ENCODE measurements around the gene MSX2.

The MSX2 gene

DNA sequence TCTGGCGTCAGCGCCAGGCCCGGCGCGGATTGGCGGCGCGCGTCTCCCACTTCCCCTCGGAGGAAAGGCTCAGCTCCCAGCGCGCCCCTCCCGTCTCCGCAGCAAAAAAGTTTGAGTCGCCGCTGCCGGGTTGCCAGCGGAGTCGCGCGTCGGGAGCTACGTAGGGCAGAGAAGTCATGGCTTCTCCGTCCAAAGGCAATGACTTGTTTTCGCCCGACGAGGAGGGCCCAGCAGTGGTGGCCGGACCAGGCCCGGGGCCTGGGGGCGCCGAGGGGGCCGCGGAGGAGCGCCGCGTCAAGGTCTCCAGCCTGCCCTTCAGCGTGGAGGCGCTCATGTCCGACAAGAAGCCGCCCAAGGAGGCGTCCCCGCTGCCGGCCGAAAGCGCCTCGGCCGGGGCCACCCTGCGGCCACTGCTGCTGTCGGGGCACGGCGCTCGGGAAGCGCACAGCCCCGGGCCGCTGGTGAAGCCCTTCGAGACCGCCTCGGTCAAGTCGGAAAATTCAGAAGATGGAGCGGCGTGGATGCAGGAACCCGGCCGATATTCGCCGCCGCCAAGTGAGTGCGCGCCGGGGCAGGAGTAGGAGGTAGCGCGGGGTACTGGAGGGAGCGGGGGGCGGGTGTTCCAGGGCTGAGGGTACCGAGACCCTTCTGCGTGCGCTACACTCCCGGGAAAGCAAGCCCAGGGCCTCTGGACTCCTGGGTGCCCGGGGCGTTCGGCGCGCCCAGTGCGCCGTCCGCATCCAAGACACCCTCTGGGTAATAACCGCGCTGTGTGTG, at the start of gene MSX2:
Gene MSX2 (plus strand): TSS at position 99 of the 777 bp plus-strand sequence. CDS start 78 bp downstream, at position 177.
- DNase-seq = peak; percentile 43

DNA sequence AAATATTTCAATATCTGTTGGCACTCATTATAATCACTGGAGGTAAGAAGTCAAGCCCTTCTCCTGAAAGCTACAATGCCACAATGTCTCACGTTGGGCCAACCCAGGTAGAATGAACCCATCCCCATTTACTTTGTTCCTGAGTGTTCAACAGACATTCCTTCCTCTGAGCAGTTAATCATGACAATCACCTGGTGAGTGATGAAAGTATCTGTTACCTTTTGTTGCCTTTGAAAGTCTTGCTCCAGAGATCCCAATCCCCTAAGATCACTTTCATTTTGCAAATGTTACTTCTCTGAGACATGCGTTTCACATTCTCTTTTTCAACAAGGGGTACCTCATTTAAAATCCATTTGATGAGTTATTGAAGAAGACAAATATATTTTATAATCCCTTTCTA, 49.3 kb upstream of the MSX2 start:
- DNase-seq = no peak

DNA sequence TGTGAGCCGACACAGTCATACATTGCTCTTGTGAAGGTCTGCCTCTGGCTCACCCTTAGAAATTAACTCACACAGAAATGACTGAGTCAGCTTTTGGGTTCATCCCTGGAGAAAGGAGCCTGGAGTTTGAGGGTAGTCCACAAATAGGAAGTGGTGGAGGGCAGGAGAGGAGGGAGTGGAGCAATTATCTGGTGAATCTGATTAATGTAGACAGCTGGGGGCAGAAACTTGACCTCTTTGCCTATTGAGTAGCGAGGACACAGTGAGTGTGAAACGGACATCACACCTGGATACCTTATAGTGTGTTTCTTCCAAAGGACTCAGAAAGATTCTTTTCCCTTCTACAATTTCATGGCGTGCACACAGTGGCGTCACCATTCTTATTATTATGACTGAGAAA, 48.5 kb upstream of the MSX2 start:
- no peak for DNase-seq

DNA sequence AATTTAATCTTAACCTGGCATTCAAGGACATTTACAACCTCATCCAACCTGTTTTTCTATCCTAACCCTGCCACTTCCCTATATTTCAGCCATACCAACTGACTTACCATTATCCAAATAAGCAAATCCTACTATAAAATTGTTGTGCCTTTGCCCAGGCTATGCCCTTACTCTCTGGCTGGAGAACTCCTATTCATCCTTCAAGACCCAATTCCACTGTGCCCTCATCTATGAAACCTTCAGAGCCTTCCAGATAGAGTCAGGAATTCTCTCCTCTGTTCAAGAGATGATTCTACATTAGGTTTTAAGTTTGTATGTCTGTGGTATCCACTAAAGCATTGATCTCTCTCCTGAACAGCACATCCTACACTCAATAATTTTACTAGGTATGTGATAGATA, 46.3 kb upstream of the MSX2 start:
- no peak for DNase-seq

DNA sequence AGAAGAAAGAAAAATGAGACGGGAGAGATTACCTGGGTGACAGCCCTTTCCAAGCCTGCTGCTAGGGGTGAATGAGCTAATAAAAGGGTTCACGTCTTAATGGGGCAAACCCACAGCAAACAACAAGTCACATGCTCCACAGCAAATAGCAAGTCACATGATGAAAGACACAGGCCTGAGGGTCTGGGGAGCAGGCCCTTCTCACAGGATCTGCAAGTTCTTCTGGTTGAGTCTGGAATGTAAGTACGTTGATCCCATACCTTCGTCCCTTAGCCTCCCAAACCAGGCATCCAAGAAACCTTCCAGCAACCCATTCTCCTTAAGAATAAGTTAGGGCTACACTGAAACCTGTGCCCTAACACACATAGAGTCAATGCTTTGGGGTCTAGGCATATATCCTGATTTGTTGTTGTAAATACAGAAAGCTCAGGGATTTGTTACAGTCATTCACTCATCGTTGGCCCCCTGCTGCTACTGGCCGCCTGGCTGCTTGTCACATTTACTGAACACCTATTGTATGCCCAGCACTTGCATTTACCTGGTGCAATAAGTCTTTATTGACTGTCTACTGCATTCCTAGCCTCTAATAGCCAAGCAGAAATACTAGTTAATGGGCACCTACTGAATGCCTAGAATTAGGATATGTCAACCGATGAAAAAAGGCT, 43.3 kb upstream of the MSX2 start:
- DNase-seq = no peak

DNA sequence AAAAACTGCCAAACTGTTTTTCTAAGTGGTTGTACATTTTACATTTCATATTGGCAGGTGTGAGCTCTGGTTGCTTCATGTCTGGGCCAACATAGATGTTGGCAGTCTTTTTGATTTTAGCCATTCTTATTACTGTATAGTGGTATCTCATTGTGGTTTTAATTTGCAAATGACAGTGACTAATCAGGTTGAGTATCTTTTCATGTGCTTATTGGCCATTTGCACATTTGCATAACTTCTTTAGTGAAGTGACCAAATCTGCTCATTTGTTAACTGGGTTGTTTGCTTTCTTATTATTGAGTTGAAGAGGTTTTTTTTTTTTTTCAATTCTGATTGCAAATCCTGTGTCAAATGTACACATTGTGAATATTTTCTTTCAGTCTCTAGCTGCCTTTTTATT, 36.9 kb upstream of the MSX2 start:
- no peak for DNase-seq

DNA sequence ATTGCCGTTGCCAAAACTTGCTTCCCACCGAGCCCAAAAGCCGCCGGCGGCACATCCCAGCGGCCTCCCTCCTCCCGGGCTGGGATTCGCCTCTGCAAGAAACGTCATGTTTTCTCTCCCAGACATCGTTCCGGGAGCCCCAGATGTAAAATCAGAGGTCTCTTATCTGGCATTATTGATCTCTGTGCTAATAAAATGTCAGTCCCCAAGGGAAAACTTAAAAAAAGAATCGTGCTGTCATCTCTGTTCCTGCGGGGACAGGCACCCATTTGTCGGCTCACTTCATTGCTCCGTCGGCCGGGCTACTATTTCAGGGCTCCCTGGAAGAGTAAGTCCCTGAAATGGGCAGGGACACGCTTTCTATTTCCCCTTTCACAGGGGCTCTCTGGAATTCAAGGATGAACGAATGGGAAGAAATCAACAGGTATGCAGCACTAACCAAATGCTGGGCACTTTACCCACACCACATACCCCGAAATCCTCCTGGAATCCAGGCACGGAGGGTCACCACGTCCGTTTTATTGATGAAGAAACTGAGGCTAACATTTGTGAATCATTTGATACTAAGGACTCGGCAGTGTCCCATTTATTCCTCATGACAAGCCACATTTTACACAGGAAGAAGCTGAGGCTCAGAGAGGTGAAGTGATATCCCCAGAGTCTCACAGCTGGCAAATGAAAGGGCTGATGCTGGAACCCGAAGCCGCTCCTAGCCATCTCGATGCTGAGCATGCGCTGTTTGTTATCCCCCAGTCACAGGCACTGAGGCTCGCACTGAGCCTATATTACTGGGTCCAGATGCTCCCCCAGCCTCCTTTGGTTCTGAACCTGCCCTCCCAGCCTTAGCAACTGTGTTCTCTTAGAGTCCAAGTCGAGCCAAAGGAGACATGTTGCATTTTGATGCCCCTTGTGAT, 35.7 kb upstream of the MSX2 start:
- DNase-seq = no peak

DNA sequence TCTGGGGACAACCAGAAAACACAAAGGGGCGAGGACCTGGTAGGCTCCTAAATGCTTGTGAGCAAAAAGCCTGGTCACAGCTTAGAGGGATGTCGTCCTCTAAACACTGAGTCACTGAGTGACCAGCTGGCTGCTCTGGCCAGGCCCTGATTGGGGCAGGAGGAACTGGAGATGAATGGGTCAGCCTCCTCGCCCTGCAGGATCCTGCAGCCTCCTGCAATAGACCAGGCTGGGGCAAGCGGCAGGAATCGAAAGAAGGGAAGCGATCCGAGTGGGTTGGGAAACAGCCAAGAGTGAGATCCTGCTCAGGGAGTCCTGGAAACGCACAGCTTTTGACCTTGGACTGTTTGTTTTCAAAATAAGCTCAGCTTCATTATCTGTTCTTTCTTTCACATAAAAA, 34.1 kb upstream of the MSX2 start:
- DNase-seq = no peak

DNA sequence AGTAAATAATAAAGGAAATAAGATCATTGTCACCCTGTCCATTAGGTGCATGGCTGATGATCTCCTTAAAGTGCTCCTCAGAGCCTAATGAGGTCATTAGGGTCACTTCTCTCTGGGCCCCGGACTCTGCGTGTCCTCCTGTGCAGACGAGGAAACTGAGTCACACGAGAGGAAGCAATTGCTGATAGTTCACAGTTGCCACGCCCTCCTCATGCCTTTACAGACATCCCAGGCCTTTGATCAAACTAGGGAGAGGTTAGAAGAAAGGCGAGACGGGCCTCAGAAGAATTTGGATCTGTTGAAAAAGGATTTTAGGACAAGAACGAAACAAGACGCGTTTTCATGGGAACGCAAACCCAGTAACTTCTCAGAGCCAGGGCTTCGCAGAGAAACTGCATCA, 32.0 kb upstream of the MSX2 start:
- DNase-seq = no peak

DNA sequence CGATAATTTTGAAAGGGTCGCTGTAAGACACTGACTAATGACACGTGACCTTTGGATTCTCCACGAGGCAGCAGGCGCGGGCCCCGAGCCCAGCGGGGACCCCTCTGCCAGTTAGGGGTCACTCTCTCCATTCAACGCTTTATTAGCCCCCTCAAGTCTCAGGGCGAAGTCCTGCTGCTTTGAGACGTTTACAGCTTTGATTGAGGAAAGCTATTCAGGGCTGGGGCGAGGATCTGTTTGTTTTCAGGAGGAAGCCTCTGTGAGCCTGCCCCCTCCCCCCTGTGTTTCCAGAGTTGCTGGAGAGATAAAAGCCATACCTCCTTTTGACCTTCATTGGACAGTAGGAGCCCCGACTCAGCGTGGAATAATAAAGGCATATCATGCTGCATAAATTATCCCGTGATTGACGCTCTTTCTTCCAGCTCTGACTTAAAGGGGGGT, 31.4 kb upstream of the MSX2 start:
- DNase-seq = no peak

DNA sequence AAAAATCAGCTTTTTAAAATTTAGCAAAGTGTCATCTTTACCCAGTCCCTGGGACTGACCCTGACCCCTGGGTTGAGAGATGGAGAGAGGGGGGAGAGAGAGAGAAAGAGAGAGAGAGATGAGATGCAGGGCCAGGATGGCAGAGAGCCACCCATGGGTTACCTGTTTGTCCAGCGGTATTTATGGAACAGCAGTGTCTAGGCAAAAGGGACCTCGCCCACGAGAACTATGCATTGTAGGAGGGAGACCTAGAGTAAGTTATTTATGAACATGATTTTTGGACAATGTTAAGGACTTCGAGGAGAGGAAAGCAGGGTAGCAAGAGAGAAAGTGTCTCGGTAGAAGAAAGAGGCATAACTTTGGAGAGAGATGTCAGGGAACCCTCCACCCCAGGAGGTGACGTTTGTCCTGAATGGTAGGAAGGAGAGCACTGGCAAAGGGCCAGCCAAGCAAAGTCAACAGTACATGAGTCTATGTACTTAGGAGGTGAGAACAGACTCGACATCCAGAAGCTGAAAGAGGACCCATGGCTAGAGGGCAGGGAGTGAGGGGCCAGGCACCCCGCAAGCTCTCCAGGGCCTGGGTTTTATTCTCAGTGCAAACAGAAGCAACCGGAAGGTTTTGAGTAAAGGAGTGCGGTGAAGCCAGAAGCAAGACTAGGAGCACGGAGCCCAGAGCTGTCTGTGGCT, 30.5 kb upstream of the MSX2 start:
- no peak for DNase-seq

DNA sequence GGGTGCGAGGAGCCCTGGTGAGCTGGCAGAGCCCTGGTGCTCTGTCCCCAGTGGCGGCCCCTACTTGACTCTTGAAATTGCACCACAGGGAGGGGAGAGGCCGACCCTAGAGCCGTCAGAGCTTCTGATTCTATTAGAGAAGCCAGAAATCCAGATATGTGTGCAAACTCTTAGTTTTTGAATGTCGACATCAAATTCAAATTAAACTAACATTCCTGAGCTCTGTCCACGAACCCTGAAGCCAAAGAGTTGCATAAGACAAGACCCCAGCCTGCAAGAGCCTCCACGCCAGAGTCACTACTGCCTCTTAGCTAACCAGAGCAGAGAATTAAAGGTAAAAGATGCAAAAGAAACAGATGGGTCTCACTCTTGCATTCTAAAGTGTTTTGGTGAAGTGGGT, 29.8 kb upstream of the MSX2 start:
- DNase-seq = no peak

DNA sequence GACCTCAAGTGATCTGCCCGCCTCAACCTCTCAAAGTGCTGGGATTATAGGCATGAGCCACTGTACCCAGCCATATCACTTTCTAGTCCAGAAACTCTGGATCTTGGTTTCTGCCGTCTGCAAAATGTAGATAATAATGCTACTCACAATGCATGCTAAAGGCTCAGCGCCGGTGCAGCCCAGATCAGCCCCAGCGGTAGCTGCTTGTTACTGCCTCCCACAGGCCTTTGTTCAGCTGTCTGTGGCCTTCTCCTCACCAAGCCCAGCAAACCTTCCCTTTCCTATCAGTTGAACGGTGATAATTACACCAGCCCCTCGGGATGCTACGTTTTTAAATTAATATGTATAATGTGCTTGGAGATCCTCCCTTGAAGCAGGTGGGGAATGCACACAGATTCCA, 26.2 kb upstream of the MSX2 start:
- DNase-seq = no peak

DNA sequence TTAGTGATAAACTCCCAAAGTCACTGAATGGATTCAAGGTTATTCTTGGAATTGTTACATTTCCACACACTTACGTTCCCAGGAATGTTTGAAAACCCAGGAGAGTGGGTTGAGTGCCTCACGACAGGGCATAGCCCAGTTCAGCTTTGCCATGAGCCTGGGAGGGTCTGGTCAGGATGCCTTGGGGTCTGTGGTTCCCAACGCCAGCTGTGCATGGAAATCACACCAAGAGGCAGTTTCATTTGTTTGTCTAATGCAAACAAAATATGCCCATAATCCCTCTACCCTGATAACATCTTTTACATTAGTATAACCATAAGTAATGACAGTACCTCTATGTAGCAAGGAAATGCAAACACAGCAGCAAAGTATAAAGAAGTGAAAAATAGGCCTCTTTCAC, 25.3 kb upstream of the MSX2 start:
- no peak for DNase-seq

DNA sequence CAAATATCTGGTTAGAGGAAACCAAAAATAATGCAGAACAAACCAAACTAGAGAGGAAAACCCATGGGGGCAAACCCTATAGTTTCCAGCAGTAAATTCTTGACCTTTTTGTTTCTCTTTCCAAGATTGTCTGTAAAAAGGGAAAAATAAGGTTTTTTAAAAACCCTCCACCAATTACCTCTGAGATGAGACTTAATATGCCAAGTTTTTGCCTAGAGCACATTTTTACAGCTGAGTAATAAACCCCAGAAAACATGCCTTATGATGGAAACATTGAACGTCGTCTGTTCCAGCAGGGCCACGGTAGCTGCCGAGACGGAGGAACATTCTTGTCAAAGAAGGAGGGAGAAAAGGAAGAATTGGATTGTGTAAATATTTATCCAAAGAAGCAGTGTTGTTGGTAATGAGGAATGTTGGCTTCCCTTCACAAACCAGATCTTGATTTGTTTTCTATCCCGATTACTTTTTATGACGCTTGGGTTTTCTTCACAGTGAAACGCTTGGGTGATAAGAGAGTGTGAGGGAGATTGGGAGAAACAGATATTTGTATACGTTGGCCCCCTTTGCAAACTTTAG, 17.3 kb upstream of the MSX2 start:
- DNase-seq = no peak

DNA sequence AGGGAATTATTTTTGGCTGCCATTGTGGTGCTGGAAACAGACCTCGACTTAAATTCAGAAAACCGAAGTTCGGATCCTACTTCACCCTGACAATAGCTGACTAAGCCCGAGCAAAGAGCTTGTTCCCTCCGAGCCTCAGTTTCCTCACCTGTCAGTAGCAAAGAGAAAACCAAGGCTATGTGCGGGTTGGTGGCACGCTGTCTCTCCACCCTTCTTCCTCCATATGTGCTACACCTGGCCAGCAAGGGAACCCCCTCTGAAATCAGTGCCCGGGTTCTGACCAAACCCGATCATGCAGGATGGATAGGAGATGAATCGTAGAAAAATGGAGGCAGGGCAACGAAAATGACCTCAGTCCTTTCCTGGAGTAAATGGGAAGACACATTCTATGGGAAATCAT, 16.7 kb upstream of the MSX2 start:
- no peak for DNase-seq

DNA sequence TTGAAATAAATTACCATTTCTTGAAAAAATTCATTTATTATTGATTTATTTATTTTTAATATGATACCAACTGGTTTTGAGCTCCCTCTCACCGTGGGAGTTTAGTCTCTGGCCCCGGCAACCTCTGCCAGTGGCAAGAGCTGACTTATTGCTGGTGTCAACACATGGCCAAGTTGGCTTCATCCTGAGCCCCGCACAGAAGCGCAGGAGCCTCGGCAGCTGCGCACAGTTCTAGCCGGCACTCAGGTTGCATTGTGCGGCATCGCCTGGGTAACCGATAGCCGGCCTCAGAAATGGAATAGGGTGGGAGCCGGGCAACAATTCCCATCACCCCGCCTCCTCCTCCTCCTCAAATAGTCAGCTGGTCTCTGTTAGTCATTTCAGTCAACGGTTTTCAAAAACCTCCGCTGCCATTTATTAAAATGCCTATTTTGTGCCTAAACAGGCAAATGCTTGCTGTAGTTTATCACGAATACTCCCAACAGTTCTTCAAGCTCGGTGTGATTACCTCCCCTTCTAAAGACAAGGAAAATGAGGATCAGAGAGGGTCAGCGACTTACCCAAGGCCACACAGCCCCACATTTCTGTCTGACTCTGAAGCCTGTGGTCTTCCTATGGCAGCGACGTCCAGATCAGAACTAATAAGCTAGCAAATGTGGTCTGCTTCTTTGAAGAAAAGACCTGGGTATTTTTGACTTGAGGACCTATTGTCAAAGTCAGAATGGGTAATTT, 15.7 kb upstream of the MSX2 start:
- no peak for DNase-seq

DNA sequence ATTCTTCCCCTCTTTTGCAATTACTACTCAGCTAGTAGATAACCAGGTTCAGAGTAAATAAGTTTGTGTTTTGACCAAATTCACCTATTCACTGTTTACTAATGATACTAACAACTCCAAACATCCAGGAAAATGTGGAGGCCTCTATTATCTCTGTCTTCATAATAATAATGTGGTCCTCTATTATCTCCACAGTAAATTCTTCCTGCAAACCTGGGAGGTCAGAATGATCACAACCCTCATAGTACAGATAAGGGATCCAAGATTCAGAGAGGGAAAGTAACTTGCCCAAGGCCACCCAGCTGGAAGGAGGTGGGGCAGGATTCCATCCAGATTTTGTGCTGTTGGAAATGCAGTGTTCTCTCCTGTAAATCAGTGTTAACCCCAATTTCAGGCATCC, 9.6 kb upstream of the MSX2 start:
- no peak for DNase-seq

DNA sequence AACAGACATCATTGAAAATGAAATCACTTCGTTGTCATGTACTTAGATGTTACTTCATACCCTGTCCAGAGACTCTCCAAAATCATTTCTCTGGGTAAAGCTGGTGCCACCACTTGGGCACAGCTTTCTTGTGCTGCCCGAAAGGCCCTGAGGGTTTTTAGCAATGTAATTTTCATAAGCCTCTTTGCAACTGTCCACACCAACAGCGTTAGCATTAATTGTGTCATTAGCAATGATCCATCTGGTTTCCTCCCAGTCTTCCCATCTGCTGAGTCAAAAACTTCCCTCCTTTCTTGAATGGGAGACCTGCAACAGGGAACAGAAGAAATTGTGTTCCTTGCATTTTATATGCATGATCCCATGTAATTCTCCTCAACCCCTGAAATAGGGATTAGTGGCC, 8.6 kb upstream of the MSX2 start:
- DNase-seq = no peak

DNA sequence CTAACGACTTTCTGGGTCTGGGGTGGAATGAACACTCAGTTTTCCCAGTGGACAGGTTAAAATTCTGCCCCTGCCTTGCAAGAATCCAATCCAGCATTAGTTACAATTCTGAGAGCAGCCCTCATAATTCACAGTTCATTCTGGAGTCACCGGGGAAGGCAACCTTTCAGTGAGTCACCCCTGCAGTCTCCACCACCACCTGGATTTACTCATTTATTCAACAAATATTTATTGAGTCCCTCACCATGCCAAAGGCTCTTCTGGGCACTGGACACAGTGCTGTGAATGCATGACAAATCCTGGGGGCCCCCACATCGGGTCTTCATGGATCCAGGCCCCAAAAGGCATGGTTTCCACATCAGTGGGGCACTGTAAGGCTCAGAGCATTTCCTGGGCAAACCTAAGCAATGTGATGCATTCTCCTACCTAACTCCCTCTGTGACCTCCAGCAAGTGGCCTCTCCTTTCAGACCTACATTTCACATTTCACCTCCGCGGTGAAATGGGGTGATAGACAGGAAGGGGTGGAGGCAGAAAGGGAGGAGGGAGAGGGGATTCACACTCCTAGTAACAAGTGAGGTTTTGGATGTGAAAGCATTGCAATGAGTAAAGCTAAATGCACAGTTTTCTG, 6.4 kb upstream of the MSX2 start:
- DNase-seq = no peak

DNA sequence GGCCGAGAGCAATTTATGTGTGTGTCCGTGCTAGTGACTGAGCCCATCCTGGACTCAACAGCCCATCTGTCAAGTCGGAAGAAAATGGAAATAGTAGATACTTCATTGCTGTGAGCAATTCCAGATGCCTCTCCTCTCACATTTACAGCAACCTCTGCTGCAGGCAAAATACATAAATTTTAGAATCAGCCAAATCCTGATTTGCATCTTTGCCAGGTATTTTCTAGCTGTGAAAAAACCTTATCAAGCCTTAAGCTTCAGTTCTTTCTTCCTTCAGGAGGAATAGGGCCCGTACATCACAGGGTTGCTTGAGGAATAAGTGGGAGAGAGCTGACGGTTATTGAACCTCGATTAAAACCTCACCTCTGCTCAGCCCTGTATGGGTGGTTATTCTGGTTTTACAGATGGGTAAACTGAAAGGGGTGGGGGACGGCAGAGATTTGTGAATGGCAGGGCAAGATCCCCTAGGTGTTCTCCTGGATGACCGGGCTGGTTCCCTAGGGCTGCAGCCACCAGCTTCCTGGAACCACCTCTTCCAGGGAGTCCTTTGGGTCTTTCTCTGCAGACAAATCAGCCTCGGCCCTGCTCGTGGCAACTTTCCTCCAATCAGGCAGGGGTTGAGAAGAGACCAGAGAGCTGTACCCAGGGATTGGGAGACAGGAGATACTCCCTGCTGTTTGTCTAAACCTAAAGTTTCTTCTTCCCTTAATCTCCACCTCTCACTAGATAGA, 5.3 kb upstream of the MSX2 start:
- no peak for DNase-seq

Measured in activated CD4-positive, alpha-beta T cell treated with anti-CD3 and anti-CD28 coated beads, Interleukin-2, Interleukin-6, amounts not matched to agents 100 ng/mL and 50 ng/mL, durations not matched to agents 16 hours and 8 hours (primary cell).